NCI-H187 treated with DMSO at 0.1 percent for 48 hours (cell line): ENCODE measurements around the gene LIMS3.
"Not testable (repeated sequence)": the region's sequence is repeated elsewhere in the genome, so short reads cannot be mapped to it uniquely, and the experiment has no call there.

ENCODE experiments used
- DNase-seq: peaks from one replicate; lab custom pipeline; 2025; lab: John Stamatoyannopoulos, UW

LIMS3 gene

DNA sequence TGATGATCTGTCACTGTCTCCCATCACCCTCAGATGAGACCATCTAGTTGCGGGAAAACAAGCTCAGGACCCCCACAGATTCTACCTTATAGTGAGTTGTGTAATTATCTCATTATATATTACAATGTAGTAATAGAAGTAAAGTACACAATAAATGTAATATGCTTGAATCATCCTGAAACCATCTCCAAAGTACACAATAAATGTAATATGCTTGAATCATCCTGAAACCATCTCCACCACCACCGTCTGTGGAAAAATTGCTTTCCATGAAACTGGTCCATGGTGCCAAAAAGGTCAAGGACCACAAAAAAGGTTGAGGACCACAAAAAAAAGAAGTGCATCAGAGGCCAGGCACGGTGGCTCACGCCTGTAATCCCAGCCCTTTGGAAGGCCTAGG, 29.3 kb downstream of the LIMS3 start:
- DNase-seq, result not testable (repeated sequence)

DNA sequence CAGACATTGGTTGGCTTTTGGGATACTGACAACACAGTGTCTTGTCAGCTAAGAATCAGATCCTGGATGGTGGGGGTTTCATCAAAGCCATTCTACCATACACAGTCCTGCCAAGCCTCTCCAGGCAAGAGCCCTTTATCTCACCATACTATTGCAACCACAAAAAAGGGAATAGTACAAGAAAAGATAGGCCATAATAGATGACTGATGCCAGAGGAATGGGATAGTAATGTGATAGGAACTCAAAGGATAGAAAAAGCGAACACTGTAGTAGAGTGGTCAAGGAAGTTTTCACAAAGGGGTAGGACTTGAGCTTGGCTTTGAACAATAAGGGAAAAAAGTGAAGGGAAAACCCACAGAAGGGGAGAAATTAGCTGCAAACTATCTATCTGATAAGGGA, 30.7 kb downstream of the LIMS3 start:
- DNase-seq, result not testable (repeated sequence)

DNA sequence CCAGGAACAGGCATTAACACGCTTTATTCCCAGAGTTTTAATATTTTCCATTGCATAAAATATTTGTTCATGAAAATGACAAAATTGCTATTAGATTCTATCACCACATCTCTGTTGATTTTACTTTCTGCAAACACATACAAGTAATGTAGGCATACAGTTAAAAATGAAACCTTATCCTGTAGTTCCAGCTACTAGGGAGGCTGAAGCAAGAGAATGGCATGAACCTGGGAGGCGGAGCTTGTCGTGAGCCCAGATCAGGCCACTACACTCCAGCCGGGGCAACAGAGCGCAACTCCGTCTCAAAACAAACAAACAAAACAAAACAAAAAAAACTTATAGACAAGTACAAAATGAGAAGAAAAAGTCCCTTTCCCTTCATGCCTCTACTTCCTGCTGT, 38.0 kb downstream of the LIMS3 start:
- not testable (repeated sequence) for DNase-seq

DNA sequence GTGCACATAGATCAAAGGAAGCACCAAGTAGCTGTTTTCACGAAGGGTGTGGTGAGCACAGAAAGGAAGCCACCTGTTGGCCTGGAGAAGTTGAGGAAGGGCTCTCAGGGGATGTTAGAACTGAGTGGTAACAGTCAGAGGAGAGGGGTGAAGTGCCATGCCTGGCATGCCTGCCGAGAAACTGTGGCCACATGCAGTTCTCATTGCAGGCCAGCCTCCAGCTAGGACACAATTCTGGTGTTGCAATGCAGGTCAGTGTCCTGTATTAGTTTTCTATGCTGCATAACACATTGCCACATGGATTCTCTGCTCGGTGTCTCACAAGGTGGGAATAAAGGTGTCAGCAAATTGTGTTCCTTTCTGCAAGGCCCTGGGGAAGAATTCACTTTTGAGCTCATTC, 46.9 kb downstream of the LIMS3 start:
- DNase-seq, result not testable (repeated sequence)

DNA sequence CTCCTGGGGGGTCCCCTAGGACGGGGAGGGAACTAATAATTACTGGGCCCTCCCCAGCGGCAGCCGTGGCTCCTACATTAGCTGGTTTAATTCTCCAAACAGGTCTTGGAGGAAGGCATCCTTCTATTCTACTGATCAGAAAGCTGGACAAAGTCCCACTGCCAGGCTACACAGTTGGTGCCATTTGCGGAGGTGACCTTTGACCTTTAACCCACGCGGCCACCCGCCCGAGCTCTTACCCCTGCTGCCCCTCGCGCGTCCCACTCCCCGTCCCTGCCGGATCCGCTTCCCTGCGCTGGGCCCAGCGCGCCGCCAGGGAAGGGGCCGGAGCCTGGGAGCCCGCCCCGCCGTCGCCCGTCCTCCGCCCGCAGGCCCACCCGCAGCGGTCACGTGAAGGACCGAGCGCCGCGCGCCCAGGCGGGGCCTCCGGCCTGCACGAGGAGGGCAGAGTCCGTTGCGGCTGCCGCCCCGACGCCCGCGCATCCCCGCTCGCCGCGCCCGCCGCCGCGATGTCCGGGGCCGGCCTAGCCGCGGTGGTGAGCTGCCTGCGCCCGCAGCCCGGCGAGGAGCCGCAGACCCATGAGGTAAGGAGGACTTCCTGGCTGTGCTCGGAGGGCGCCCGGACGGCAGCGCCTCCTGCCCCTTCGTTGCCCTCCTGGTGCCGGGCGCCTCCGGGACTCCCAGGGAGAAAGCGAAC, 48.9 kb downstream of the LIMS3 start:
- not testable (repeated sequence) for DNase-seq

DNA sequence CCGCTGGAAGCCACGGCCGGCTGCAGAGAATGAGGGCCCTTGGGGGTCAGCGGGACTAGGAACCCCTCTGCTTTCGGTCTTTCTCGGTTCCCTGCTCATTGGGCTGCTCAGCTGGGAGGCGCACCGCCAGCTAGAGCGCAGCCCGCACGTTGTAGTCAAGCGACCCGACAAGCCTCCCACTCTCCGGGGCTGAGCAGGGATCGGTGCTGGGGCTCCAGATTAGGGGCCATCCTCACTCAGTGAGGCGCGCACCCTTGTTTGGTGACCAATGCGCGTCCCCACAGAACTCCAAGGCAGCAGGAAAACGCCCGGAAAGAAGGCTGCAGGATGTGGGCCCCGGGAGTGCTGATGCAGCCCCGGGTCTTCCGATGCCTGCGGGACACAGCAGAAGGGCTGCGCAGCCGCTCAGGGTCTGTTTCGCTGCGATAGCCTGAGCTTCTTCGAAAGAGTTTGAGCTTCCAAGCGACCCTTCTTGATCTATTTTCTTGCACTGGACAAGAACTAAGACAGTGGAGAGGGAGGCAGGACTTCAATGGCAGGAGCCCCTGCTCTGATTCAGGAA, 49.6 kb downstream of the LIMS3 start:
- not testable (repeated sequence) for DNase-seq

DNA sequence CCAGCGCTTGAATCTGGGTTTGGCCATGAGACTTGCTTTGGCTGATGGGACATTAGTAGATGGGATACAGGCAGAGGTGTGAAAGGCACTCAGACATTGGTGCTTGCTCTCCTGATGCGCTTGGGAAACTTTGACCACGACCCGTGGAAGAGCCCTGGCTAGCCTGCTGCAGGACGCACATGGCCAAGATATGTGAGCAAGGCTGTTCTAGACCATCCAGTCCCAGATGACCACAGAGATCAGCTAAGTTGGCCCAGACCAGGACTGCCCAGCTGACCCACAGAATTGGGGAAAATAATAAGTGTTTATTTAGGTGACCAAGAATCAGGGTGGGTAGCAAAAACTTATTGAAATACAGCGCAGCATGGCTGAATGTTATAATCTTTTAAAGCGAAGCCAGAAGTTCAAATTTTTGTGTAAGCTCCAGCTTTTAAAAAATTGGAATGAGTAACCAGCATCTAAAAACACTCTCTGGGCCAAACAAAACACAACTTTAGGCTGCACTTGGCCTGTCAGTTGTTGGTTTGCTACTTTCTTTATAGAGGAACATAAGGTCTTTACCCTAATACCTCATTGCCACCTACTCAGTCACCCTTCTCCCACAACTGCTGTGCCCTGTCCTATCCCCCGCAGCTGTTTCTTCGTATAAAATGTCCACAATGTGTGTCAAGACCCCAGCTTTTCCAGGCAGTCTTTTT, 51.8 kb downstream of the LIMS3 start:
- not testable (repeated sequence) for DNase-seq

DNA sequence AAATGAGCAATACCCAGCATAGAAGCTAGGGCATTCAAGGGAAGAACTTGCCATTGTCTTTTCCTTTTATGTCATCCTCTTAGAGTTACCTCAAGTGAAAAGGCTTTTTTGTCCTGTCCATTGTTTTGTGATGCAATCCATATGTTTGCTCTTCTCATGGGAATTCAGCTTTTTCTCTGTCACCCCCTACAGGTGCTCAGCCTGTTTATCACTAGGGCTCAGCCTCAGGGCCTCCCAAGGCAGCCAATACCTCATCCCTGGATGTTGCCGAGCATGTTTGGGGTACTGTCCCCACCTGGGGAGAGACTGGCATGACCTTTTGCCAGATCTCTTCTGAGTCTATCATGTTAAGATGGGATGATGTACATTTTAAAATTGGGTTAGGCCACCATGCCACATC, 65.5 kb downstream of the LIMS3 start:
- not testable (repeated sequence) for DNase-seq

DNA sequence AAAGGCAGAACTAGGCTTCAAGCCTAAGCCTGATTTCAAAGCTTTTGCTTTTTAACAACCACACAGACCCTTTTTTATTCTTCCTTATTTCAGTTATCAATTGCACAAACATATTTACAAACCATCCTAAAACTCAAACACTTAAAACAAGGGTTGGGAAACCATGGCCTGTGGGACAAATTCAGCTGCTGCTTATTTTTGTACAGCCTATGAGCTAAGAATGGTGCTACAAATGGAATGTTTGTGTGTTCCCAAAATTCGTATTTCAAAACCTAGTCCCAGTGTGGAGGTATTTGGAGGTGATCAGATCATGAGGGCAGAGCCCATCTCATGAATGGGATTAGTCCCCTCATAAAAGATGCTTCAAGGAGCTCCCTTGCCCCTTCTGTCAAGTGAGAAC, 67.0 kb downstream of the LIMS3 start:
- DNase-seq, result not testable (repeated sequence)

DNA sequence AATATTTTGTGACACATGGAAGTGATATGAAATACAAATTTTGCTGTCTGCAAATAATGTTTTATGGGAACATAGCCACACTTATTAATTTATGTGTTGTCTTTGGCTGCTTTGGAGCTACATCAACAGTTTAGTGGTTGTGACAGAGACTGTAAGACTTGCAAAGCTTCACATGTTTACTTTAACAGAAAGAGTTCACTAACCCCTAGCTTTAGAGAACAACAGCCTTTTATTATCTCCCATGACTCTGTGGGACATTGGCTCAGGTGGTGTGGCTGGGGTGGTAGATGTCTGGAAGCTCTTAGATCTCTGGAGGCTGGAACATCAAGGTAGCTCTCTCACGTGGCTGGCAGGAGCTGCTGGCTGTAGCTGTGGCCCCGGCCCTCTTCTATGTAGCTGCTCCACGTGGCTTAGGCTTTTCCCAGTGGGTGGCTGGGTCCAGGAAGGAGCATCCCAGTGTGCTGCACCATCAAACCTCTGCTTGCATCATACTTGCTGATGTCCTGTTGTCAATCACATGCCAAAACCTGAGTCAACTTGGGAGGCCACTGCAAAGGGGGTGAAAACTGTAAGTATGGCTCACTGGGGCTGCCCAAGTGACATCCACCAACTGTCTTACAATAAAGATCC, 67.7 kb downstream of the LIMS3 start:
- not testable (repeated sequence) for DNase-seq

DNA sequence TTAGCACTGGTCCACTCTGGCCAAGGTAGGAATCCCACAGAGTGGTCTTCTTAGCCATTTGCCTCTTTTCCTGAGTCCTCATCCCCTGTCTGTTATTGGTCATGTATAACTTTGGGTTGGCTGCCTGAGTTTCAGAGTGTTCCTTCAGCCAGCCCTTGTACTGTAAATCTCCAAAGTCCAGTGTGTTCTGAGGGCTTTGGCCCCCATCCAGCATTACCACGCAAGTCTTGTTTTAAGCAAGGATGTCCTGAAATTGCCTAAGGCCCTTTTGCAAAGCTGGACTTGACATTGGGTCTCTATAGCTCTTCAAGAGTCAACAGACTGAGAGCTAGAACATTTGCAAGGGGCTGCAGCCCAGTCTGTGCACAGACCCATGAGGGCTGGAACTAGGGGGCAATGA, 68.4 kb downstream of the LIMS3 start:
- DNase-seq, result not testable (repeated sequence)

DNA sequence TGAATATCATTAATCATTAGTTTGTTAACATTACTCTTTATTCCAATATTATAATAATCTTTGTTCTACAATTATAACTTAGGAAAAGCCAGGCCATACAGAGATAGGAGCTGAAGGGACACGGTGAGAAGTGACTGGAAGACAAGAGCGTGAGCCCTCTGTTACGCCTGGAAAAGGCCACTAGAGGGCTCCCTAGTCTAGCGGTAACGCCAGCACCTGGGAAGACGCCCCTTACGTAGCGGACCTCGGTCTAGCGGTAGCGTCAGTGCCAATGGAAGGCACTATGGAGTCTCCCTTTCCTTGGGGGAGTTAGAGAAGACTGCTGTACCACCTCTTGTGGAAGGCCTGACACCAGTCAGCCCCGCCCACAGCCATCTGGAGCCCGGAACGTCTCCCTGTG, 71.4 kb downstream of the LIMS3 start:
- not testable (repeated sequence) for DNase-seq

DNA sequence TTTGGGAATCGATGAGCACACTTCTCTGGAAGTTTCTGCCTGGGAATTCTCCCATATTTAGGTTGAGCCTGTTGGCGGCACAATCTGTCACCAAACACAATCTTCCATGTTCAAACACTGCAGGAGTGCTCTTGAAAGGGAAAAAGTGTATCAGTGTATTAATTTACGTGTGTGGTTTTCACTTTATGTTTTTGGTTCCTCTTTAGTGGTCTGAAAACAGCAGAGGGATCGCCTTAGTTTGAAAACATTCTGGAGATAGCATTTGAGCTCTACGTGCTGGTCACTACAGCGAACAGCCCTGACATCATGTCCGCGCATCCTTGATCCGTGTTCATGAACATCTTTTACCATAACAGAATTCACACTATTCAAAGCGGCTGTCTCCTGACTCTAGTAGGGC, 73.2 kb downstream of the LIMS3 start:
- DNase-seq, result not testable (repeated sequence)
